ENCODE data around the gene LBR.

LBR gene

GRCh38 chr1:225380691-225381090, 47.1 kb downstream of the LBR start:
- Histone ChIP-seq H3K4me1 (ENCODE audit: insufficient read depth, poor library complexity, severe bottlenecking) (no peaks in the 10 kb centered on the region), H3K27me3 (ENCODE audit: insufficient read depth, poor library complexity, severe bottlenecking) (no peaks in the 10 kb centered on the region), H3K27ac (ENCODE audit: poor library complexity, severe bottlenecking) (no peak overlapping the region), H3K36me3 (ENCODE audit: low read depth) (no peaks in the 10 kb centered on the region), H3K9me3 (ENCODE audit: severe bottlenecking) (no peaks in the 10 kb centered on the region), H3K4me3 (ENCODE audit: severe bottlenecking) (no peak overlapping the region)
- DNase-seq (ENCODE audit: low spot score) (no peak), ATAC-seq (ENCODE audit: low read depth) (no peak)
- TF ChIP-seq CTCF (IDR thresholded peaks at IDR 0.05; ENCODE audit: poor library complexity, severe bottlenecking), result no peak

GRCh38 chr1:225378880-225379279, 49.0 kb downstream of the LBR start:
- Histone ChIP-seq H3K4me3 (ENCODE audit: severe bottlenecking) (no peak overlapping the region), H3K9me3 (ENCODE audit: severe bottlenecking) (no peaks in the 10 kb centered on the region), H3K36me3 (ENCODE audit: low read depth) (no peaks in the 10 kb centered on the region), H3K27me3 (ENCODE audit: insufficient read depth, poor library complexity, severe bottlenecking) (no peaks in the 10 kb centered on the region), H3K27ac (ENCODE audit: poor library complexity, severe bottlenecking) (no peak overlapping the region), H3K4me1 (ENCODE audit: insufficient read depth, poor library complexity, severe bottlenecking) (no peaks in the 10 kb centered on the region)
- ATAC-seq (ENCODE audit: low read depth) (peak; percentile 85), DNase-seq (ENCODE audit: low spot score) (no peak)
- no peak for TF ChIP-seq CTCF (IDR thresholded peaks at IDR 0.05; ENCODE audit: poor library complexity, severe bottlenecking)

DNA sequence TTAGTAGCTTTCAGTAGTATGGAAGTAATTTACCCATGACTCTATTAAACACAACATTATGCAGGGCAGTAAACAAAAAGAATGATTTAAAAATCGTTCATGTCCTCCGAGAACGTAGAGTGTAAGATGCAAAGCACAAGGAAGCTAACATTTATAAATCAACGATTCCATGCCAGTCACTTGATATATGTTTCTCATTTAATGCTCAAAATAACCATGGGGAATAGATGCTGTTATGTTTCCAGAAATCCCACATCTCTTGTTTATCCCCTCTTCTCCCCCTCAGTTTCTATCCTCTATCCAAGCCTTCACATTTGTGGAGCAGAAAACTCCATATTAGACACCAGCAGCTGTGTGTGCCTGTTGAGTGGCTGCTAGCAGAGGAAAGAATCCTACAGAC, 52.8 kb downstream of the LBR start:
- H3K36me3 ChIP-seq (ENCODE audit: low read depth), result no peaks in the 10 kb centered on the region
- ATAC-seq (ENCODE audit: low read depth), result no peak
- no peaks in the 10 kb centered on the region for H3K4me1 ChIP-seq (ENCODE audit: insufficient read depth, poor library complexity, severe bottlenecking)
- H3K4me3 ChIP-seq (ENCODE audit: severe bottlenecking), result no peak overlapping the region
- TF ChIP-seq CTCF (IDR thresholded peaks at IDR 0.05; ENCODE audit: poor library complexity, severe bottlenecking), result no peak
- H3K27ac ChIP-seq (ENCODE audit: poor library complexity, severe bottlenecking), result no peak overlapping the region
- no peaks in the 10 kb centered on the region for H3K9me3 ChIP-seq (ENCODE audit: severe bottlenecking)
- H3K27me3 ChIP-seq (ENCODE audit: insufficient read depth, poor library complexity, severe bottlenecking), result no peaks in the 10 kb centered on the region
- DNase-seq (ENCODE audit: low spot score), result no peak

GRCh38 chr1:225373155-225373554, 54.7 kb downstream of the LBR start:
- H3K36me3 ChIP-seq (ENCODE audit: low read depth), result no peaks in the 10 kb centered on the region
- H3K4me3 ChIP-seq (ENCODE audit: severe bottlenecking), result no peak overlapping the region
- H3K4me1 ChIP-seq (ENCODE audit: insufficient read depth, poor library complexity, severe bottlenecking), result no peaks in the 10 kb centered on the region
- H3K9me3 ChIP-seq (ENCODE audit: severe bottlenecking), result no peaks in the 10 kb centered on the region
- H3K27ac ChIP-seq (ENCODE audit: poor library complexity, severe bottlenecking), result no peak overlapping the region
- DNase-seq (ENCODE audit: low spot score) (no peak), ATAC-seq (ENCODE audit: low read depth) (no peak)
- no peaks in the 10 kb centered on the region for H3K27me3 ChIP-seq (ENCODE audit: insufficient read depth, poor library complexity, severe bottlenecking)
- TF ChIP-seq CTCF (IDR thresholded peaks at IDR 0.05; ENCODE audit: poor library complexity, severe bottlenecking), result no peak

DNA sequence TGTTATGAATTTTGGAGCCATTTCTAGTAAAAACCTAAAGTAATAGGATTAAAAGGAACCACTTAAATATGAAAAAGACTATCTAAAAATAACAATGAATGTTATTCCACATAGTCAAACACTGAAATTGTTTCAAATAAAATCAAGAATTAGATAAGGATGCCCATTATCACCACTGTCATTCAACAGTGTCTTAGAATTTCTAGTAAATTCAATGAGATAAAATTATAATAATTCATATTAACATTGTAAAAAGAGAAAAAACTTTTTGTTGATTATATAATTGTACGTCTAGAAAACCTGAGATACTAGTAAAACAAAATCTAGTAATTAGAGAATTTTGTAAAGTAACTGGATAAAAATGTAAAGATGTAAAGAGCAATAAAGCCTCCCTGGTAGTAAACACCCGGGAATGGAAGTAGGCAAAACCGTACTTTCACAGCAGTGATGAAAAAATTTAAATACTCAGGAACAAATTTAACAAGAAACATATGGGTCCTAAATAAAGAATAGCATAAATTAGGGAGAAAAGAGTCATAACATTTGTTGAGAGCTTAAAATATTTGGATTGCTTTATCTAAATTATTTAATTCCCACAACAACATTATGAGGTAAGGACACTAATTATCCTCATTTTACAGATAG, 56.4 kb downstream of the LBR start:
- DNase-seq (ENCODE audit: low spot score) (no peak), ATAC-seq (ENCODE audit: low read depth) (no peak)
- Histone ChIP-seq H3K9me3 (ENCODE audit: severe bottlenecking) (no peaks in the 10 kb centered on the region), H3K36me3 (ENCODE audit: low read depth) (no peaks in the 10 kb centered on the region), H3K4me1 (ENCODE audit: insufficient read depth, poor library complexity, severe bottlenecking) (no peaks in the 10 kb centered on the region), H3K27me3 (ENCODE audit: insufficient read depth, poor library complexity, severe bottlenecking) (no peaks in the 10 kb centered on the region), H3K4me3 (ENCODE audit: severe bottlenecking) (no peak overlapping the region), H3K27ac (ENCODE audit: poor library complexity, severe bottlenecking) (no peak overlapping the region)
- no peak for TF ChIP-seq CTCF (IDR thresholded peaks at IDR 0.05; ENCODE audit: poor library complexity, severe bottlenecking)

All from RWPE2 (cell line).